ENCODE data around the gene ANGPTL8. TPM values are rescaled to one million over a fixed set of nuclear protein-coding genes. Genes with fewer than 3 reads are reported as not detected.

The ANGPTL8 gene
- total RNA-seq, 1 experiment from 2014 or later = not detected

DNA sequence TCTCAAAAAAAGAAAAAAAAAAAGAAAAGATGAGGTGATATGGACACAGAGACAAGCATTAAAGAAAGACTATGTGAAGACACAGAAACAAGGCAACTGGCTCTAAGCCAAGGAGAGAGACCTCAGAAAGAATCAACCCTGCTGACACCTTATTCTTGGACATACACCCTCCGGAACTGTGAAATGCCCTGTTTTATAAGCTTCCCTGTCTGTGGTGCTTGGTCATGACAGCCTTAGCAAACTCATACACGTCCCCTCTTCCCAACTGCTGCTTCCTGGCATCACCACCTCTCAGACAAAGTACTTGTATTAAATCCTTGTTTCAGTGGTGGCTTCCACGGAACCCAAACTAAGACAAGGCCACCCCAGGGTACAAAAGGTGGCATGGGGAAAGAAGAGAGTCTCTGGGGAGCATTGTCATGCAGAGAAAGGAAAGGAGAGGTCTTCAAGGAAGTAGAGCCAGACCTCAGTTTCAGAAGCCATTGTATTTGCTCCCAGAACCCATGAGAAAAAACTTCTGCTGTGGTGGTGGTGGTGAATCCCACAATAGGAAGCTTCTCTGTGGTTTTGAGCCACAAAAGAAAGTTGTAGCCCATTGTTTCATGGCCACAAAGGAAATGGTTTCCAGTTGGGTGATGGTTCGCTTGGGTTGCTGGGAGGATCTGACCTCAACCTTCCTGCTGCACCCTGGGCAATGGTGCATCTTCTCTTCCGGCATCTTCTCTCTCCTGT lies 40.3 kb downstream of the ANGPTL8 start:
- Histone ChIP-seq H3K9me3 (ENCODE audit: control insufficient read depth, insufficient read depth, low read depth, low read length) (no peaks in the 10 kb centered on the region), H3K27ac (ENCODE audit: low read length) (no peak overlapping the region), H3K4me3 (ENCODE audit: low read depth in 2 of 2, low read length in 2 of 2) (no peak overlapping the region), H3K27me3 (ENCODE audit: control insufficient read depth, insufficient read depth, low read length) (no peaks in the 10 kb centered on the region), H3K4me1 (ENCODE audit: control insufficient read depth, insufficient read depth, low read length) (no peaks in the 10 kb centered on the region), H3K36me3 (ENCODE audit: control insufficient read depth, insufficient read depth, low read length) (no peaks in the 10 kb centered on the region)
- CTCF ChIA-PET = no interaction called here
- POLR2A ChIA-PET = no interaction called here
- ATAC-seq (no peak), DNase-seq (ENCODE audit: low read depth, low spot score) (no peak)
- no TSS peak for BruUV-seq (replicated peaks)
- TF ChIP-seq, protein P1, sequence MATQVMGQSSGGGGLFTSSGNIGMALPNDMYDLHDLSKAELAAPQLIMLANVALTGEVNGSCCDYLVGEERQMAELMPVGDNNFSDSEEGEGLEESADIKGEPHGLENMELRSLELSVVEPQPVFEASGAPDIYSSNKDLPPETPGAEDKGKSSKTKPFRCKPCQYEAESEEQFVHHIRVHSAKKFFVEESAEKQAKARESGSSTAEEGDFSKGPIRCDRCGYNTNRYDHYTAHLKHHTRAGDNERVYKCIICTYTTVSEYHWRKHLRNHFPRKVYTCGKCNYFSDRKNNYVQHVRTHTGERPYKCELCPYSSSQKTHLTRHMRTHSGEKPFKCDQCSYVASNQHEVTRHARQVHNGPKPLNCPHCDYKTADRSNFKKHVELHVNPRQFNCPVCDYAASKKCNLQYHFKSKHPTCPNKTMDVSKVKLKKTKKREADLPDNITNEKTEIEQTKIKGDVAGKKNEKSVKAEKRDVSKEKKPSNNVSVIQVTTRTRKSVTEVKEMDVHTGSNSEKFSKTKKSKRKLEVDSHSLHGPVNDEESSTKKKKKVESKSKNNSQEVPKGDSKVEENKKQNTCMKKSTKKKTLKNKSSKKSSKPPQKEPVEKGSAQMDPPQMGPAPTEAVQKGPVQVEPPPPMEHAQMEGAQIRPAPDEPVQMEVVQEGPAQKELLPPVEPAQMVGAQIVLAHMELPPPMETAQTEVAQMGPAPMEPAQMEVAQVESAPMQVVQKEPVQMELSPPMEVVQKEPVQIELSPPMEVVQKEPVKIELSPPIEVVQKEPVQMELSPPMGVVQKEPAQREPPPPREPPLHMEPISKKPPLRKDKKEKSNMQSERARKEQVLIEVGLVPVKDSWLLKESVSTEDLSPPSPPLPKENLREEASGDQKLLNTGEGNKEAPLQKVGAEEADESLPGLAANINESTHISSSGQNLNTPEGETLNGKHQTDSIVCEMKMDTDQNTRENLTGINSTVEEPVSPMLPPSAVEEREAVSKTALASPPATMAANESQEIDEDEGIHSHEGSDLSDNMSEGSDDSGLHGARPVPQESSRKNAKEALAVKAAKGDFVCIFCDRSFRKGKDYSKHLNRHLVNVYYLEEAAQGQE (IDR thresholded peaks at IDR 0.05; ENCODE audit: insufficient read depth in 1 of 2, low read depth in 2 of 2, low read length in 1 of 2) = no peak
- no peak for TF ChIP-seq POLR2AphosphoS5 (IDR thresholded peaks at IDR 0.05; ENCODE audit: low read depth, low read length)
- no peak for TF ChIP-seq CTCF (IDR thresholded peaks at IDR 0.05)
- TF ChIP-seq SIN3A (IDR thresholded peaks at IDR 0.05; ENCODE audit: borderline replicate concordance, insufficient read depth, low read depth, low read length) = no peak
- no peak for TF ChIP-seq TCF7L2 (IDR thresholded peaks at IDR 0.05; ENCODE audit: low read depth, low read length)
- intact Hi-C loops (cut with micrococcal nuclease; ENCODE audit: unreplicated experiment) (no loop called here), in situ Hi-C loops (cut with HindIII; ENCODE audit: low pct_unique_long_range_greater_than_20kb, low sequenced_read_pairs) (no loop called here)

DNA sequence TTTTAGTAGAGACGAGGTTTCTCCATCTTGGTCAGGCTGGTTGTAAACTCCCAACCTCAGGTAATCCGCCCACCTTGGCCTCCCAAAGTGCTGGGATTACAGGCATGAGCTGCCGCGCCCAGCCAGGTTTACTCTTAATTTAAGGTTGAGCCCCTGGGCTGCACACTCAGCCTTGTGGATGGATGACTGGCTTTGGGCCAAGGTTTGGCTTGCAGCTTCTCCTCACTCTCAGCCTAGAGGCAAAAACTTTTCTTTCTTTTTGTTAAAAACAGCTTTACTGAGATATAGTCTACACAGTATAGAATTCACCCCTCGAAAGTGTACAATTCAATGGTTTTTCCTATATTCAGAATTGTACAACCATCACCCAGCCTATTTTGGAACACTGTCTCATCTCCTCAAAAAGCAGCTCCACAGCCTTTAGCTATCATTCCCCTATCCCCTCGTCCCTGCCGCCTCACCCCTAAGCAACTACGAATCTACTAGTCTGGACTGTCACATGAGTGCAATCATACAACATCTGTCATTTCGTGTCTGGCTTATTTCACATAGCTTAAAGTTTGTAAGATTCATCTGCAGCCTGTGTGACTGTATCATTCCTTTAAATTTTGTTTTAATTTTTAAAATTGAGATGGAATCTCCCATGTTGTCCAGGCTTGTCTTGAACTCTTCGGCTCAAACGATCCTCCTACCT lies 42.1 kb downstream of the ANGPTL8 start:
- H3K4me3 ChIP-seq (ENCODE audit: low read depth in 2 of 2, low read length in 2 of 2) = no peak overlapping the region
- in situ Hi-C loops (cut with HindIII; ENCODE audit: low pct_unique_long_range_greater_than_20kb, low sequenced_read_pairs) = no loop called here
- H3K9me3 ChIP-seq (ENCODE audit: control insufficient read depth, insufficient read depth, low read depth, low read length) = no peaks in the 10 kb centered on the region
- BruUV-seq (replicated peaks) = no TSS peak
- no peaks in the 10 kb centered on the region for H3K4me1 ChIP-seq (ENCODE audit: control insufficient read depth, insufficient read depth, low read length)
- TF ChIP-seq, protein P1 (IDR thresholded peaks at IDR 0.05; ENCODE audit: insufficient read depth in 1 of 2, low read depth in 2 of 2, low read length in 1 of 2) = no peak
- no peak for TF ChIP-seq SIN3A (IDR thresholded peaks at IDR 0.05; ENCODE audit: borderline replicate concordance, insufficient read depth, low read depth, low read length)
- TF ChIP-seq CTCF (IDR thresholded peaks at IDR 0.05) = no peak
- intact Hi-C loops (cut with micrococcal nuclease; ENCODE audit: unreplicated experiment) = no loop called here
- POLR2A ChIA-PET = no interaction called here
- ATAC-seq (no peak), DNase-seq (ENCODE audit: low read depth, low spot score) (no peak)
- no peaks in the 10 kb centered on the region for H3K36me3 ChIP-seq (ENCODE audit: control insufficient read depth, insufficient read depth, low read length)
- no peaks in the 10 kb centered on the region for H3K27me3 ChIP-seq (ENCODE audit: control insufficient read depth, insufficient read depth, low read length)
- CTCF ChIA-PET = no interaction called here
- no peak overlapping the region for H3K27ac ChIP-seq (ENCODE audit: low read length)

Data from Panc1 (cell line).